Stomach (tissue), 4 donors: ENCODE measurements around the gene OR2T1.
"Not testable (repeated sequence)": the region's sequence is repeated elsewhere in the genome, so short reads cannot be mapped to it uniquely, and the experiment has no call there.

Source experiments
- EP300 ChIP-seq: sonication (generic); formaldehyde crosslinking; IDR thresholded peaks from one replicate; pipeline ENCODE4 v1.6.1; 2017; ENCODE audit warnings: antibody characterized with exemption
- POLR2A ChIP-seq, 4 donors: fragments of 450-650 bp; IDR thresholded peaks; one replicate each; pipeline ENCODE4 v1.6.1; 2016; ENCODE audit warnings: antibody characterized with exemption in 4 of 4, control low read depth in 2 of 4, mild to moderate bottlenecking in 1 of 4, moderate library complexity in 1 of 4
- POLR2AphosphoS5 ChIP-seq, 3 donors: sonication (generic); formaldehyde crosslinking; IDR thresholded peaks; one replicate each; pipeline ENCODE4 v1.6.1; 2016; ENCODE audit warnings: antibody characterized with exemption in 3 of 3
- TF ChIP-seq, protein P1 (sequence below), 7 experiments: fragments of 450-650 bp in 4 of 7; fragments of 200-600 bp in 3 of 7; sonication (generic) in 3 of 7; IDR thresholded peaks; one replicate each; pipeline ENCODE4 v1.5.1; 2016 to 2019; ENCODE audit warnings: antibody characterized with exemption in 7 of 7, control low read depth in 2 of 7, mild to moderate bottlenecking in 1 of 7

DNA sequence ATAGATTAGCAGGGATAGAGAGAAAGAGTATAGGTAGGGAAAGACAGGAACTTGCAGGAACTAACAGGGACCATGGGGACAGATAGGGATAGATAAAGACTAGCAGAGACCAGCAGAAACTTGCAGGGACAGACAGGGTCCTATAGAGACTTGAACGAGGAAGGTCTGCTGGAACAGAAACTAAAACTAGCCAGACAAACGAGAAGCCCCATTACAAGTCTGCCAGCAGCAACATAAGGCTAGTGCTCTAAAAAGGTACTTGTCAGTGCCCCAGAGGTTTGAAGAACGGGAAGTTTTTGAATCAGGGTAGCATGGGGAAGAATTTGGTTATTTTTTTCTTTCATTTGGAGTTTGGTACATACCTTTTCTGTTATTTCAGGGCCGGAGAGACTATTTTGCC lies 29.4 kb downstream of the OR2T1 start:
- TF ChIP-seq, protein P1, sequence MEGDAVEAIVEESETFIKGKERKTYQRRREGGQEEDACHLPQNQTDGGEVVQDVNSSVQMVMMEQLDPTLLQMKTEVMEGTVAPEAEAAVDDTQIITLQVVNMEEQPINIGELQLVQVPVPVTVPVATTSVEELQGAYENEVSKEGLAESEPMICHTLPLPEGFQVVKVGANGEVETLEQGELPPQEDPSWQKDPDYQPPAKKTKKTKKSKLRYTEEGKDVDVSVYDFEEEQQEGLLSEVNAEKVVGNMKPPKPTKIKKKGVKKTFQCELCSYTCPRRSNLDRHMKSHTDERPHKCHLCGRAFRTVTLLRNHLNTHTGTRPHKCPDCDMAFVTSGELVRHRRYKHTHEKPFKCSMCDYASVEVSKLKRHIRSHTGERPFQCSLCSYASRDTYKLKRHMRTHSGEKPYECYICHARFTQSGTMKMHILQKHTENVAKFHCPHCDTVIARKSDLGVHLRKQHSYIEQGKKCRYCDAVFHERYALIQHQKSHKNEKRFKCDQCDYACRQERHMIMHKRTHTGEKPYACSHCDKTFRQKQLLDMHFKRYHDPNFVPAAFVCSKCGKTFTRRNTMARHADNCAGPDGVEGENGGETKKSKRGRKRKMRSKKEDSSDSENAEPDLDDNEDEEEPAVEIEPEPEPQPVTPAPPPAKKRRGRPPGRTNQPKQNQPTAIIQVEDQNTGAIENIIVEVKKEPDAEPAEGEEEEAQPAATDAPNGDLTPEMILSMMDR (IDR thresholded peaks at IDR 0.05): not testable (repeated sequence)
- not testable (repeated sequence) for TF ChIP-seq POLR2A (IDR thresholded peaks at IDR 0.05); EP300; POLR2AphosphoS5 (IDR thresholded peaks at IDR 0.05)
